Sigmoid colon (tissue), 3 donors: ENCODE data around the gene USP37.

Source experiments
- CTCF ChIP-seq, 4 experiments: fragments of 450-650 bp in 3 of 4; fragments of 200-600 bp in 1 of 4; IDR thresholded peaks; one replicate each; pipeline ENCODE4 v1.5.1; 2016 to 2019; ENCODE audit warnings: antibody characterized with exemption in 4 of 4, mild to moderate bottlenecking in 3 of 4, moderate library complexity in 2 of 4
- POLR2A ChIP-seq, 2 donors: fragments of 450-650 bp; IDR thresholded peaks; one replicate each; pipeline ENCODE4 v1.6.1; 2016; ENCODE audit warnings: antibody characterized with exemption in 2 of 2, mild to moderate bottlenecking in 2 of 2, moderate library complexity in 2 of 2

- TF ChIP-seq CTCF (IDR thresholded peaks at IDR 0.05), result no peak
- no peak for TF ChIP-seq POLR2A (IDR thresholded peaks at IDR 0.05)
These were observed 142.6 kb downstream of the USP37 start for GRCh38 chr2:218425531-218425930.
